K562 (cell line): ENCODE data around the gene RERE. TPM values are rescaled to one million over a fixed set of nuclear protein-coding genes. Genes with fewer than 3 reads are reported as not detected.

Experiments used
- ATAC-seq: fragments of 200-7000 bp; cut with Tn5 transposase; 3 replicates; pipeline ENCODE4 v1.9.1; 2020; ENCODE audit warnings: moderate library complexity
- BruUV-seq: library from RNA; stranded (reverse); fragments of 400-500 nt; replicated peaks from 2 replicates; lab custom pipeline; 2021; lab: Mats Ljungman, UMichigan
- CTCF ChIA-PET: fragments of 300-600 bp; formaldehyde crosslinking; extraction: SDS; loops from one replicate; lab custom pipeline; 2021; ENCODE audit warnings: low intra/inter-chr PET ratio; lab: Yijun Ruan, JAX
- POLR2A ChIA-PET: fragments of 300-600, 350-650 bp; sonication (Branson Sonifier 250); formaldehyde crosslinking; extraction: SDS; loops from one replicate; lab custom pipeline; 2021; ENCODE audit warnings: antibody characterized with exemption, inconsistent platforms; lab: Yijun Ruan, JAX
- DNase-seq, 4 experiments: peaks; one replicate each; pipeline versions ENCODE4 v3.0.0 to v3.0.0-alpha.2; 2011 to 2018; ENCODE audit warnings: low spot score in 3 of 4, mixed read lengths in 3 of 4; ENCODE audit errors: extremely low read depth in 1 of 4
- FAIRE-seq: peaks from 2 replicates; lab custom pipeline; 2011; peaks lifted over from hg19 to GRCh38; lab: Jason Lieb, UNC
- H2AFZ ChIP-seq: 2 replicates; pipeline ENCODE4 v1.6.0; 2011; ENCODE audit warnings: low read depth, low read length, control low read depth, inconsistent platforms
- H3K27ac ChIP-seq: fragments of 200-600 bp; 3 replicates; pipeline ENCODE4 v1.8.0; 2011; ENCODE audit warnings: low read depth, mild to moderate bottlenecking, control low read depth, inconsistent platforms, low read length, moderate library complexity, mixed read lengths; ENCODE audit errors: extremely low read depth
- H3K27me3 ChIP-seq, 2 experiments: fragments of 300-600 bp in 1 of 2; 2 replicates in 1 of 2; 3 replicates in 1 of 2; pipeline versions ENCODE4 v1.6.0 to v1.8.0; 2011; ENCODE audit warnings: inconsistent platforms in 2 of 2, low read length in 2 of 2, mild to moderate bottlenecking in 1 of 2, mixed read lengths in 1 of 2, moderate library complexity in 1 of 2; ENCODE audit not compliant: control insufficient read depth in 2 of 2, insufficient read depth in 2 of 2
- H3K36me3 ChIP-seq: fragments of 300-600 bp; 3 replicates; pipeline ENCODE4 v1.8.0; 2011; ENCODE audit warnings: mild to moderate bottlenecking, low read length, inconsistent platforms; ENCODE audit not compliant: control insufficient read depth, insufficient read depth
- H3K4me1 ChIP-seq, 2 experiments: fragments of 200-600 bp in 1 of 2; replicated peaks in 1 of 2; 2 replicates in 1 of 2; 3 replicates in 1 of 2; pipeline versions ENCODE4 v1.5.1 to v1.8.0; 2011; ENCODE audit warnings: inconsistent platforms in 2 of 2, low read length in 2 of 2, mild to moderate bottlenecking in 1 of 2, mixed read lengths in 1 of 2, moderate library complexity in 1 of 2; ENCODE audit not compliant: control insufficient read depth in 2 of 2, insufficient read depth in 2 of 2
- H3K4me2 ChIP-seq: 2 replicates; pipeline ENCODE4 v1.6.1; 2011; ENCODE audit warnings: low read length, control low read depth, inconsistent platforms, mixed read lengths; ENCODE audit not compliant: insufficient read depth
- H3K4me3 ChIP-seq: fragments of 200-600 bp; sonication (generic), shearing (Covaris generic); 2 replicates; pipeline ENCODE4 v1.5.1; 2016; ENCODE audit warnings: control low read depth, inconsistent platforms
- H3K79me2 ChIP-seq: fragments of 200-600 bp; 3 replicates; pipeline ENCODE4 v1.8.0; 2011; ENCODE audit warnings: low read length, inconsistent platforms; ENCODE audit not compliant: control insufficient read depth, insufficient read depth
- H3K9ac ChIP-seq, 2 experiments: 2 replicates each; pipeline versions ENCODE4 v1.6.0 to v1.6.1; 2011; ENCODE audit warnings: low read depth in 2 of 2, low read length in 2 of 2, control low read depth in 1 of 2, inconsistent platforms in 1 of 2, mild to moderate bottlenecking in 1 of 2, mixed read lengths in 1 of 2; ENCODE audit not compliant: insufficient read depth in 1 of 2
- H3K9me1 ChIP-seq: one replicate; pipeline ENCODE4 v1.6.0; 2011; ENCODE audit warnings: inconsistent platforms, mild to moderate bottlenecking, low read length, moderate library complexity; ENCODE audit not compliant: control insufficient read depth, insufficient read depth
- H3K9me3 ChIP-seq: replicated peaks from 2 replicates; pipeline ENCODE4 v1.5.1; 2011; ENCODE audit warnings: low read depth, low read length, inconsistent platforms; ENCODE audit not compliant: control insufficient read depth, insufficient read depth
- H4K20me1 ChIP-seq: replicated peaks from 2 replicates; pipeline ENCODE4 v1.6.1; 2011; ENCODE audit warnings: low read length, inconsistent platforms, mixed read lengths; ENCODE audit not compliant: control insufficient read depth, insufficient read depth
- ATF1 ChIP-seq, 2 experiments: fragments of 450-650 bp in 1 of 2; IDR thresholded peaks; 2 replicates each; pipeline ENCODE4 v1.6.1; 2016; ENCODE audit warnings: missing compliant biosample characterization in 1 of 2, missing genetic modification characterization in 1 of 2
- ATF7 ChIP-seq: fragments of 450-650 bp; IDR thresholded peaks from 2 replicates; pipeline ENCODE4 v1.7.1; 2014; ENCODE audit warnings: mild to moderate bottlenecking, moderate library complexity
- CBFA2T2 ChIP-seq: fragments of 450-650 bp; conservative IDR thresholded peaks from 2 replicates; pipeline ENCODE4 v1.6.1; 2017; ENCODE audit warnings: mild to moderate bottlenecking
- CBFA2T3 ChIP-seq: fragments of 450-650 bp; IDR thresholded peaks from 2 replicates; pipeline ENCODE4 v1.6.1; 2017
- CCNT2 ChIP-seq: IDR thresholded peaks from 2 replicates; pipeline ENCODE4 v1.6.1; 2011; ENCODE audit warnings: borderline replicate concordance, low read depth, mild to moderate bottlenecking, moderate library complexity, mixed read lengths, low read length; ENCODE audit not compliant: insufficient read length; ENCODE audit errors: extremely low read depth
- FOXJ3 ChIP-seq: sonication (generic); formaldehyde crosslinking; IDR thresholded peaks from 2 replicates; pipeline ENCODE4 v1.4.0; 2020; ENCODE audit warnings: mild to moderate bottlenecking, missing genetic modification reagents
- JUN ChIP-seq, 2 experiments: sonication (generic) in 1 of 2; formaldehyde crosslinking in 1 of 2; IDR thresholded peaks; 2 replicates each; pipeline versions ENCODE4 v1.6.1 to v1.8.0; 2012 to 2022; ENCODE audit warnings: borderline replicate concordance in 2 of 2, mild to moderate bottlenecking in 2 of 2, improper control_type of control experiment in 1 of 2, low read depth in 1 of 2, low read length in 1 of 2, missing genetic modification reagents in 1 of 2
- JUND ChIP-seq, 2 experiments: IDR thresholded peaks; 2 replicates in 1 of 2; 3 replicates in 1 of 2; pipeline ENCODE4 v1.6.1; 2011; ENCODE audit warnings: borderline replicate concordance in 2 of 2, low read depth in 2 of 2, low read length in 2 of 2, improper control_type of control experiment in 1 of 2, missing biosample characterization in 1 of 2, missing genetic modification characterization in 1 of 2, missing genetic modification reagents in 1 of 2
- KLF16 ChIP-seq: IDR thresholded peaks from 2 replicates; pipeline ENCODE4 v1.6.1; 2016; ENCODE audit warnings: antibody characterized with exemption
- MEIS2 ChIP-seq: fragments of 450-650 bp; IDR thresholded peaks from 2 replicates; pipeline ENCODE4 v1.6.1; 2014; ENCODE audit warnings: mild to moderate bottlenecking; ENCODE audit not compliant: partially characterized antibody
- POLR2B ChIP-seq: fragments of 450-650 bp; IDR thresholded peaks from 2 replicates; pipeline ENCODE4 v1.6.1; 2018; ENCODE audit warnings: low read depth; ENCODE audit not compliant: partially characterized antibody
- TARDBP ChIP-seq: fragments of 450-650 bp; IDR thresholded peaks from 2 replicates; pipeline ENCODE4 v1.6.1; 2016
- TRIM28 ChIP-seq: fragments of 450-650 bp; IDR thresholded peaks from 2 replicates; pipeline ENCODE4 v1.6.1; 2017
- ZNF785 ChIP-seq: fragments of 250-450 bp; sonication (Bioruptor Pico); IDR thresholded peaks from 2 replicates; pipeline ENCODE4 v1.4.0; 2020; ENCODE audit warnings: mild to moderate bottlenecking
- WGBS: fragments of 100-300 bp; shearing (Covaris generic); methylation state at CpG from one replicate; pipeline ENCODE4 v1.1.6; 2016; ENCODE audit warnings: low coverage, mixed read lengths; ENCODE audit not compliant: insufficient coverage; ENCODE audit errors: missing lambda C conversion rate; 5-methylcytosine and 5-hydroxymethylcytosine counted together
- in situ Hi-C: fragments of 300-500 bp; cut with MboI; formaldehyde crosslinking; loops from 4 replicates; pipeline ENCODE4 v1.15.0; 2018; ENCODE audit warnings: inconsistent platforms, mixed read lengths
- intact Hi-C: fragments of 100-400 bp; cut with micrococcal nuclease; formaldehyde crosslinking; loops from 2 replicates; pipeline ENCODE4 v1.14.2; 2022
- polyA plus RNA-seq, 8 experiments: library from polyadenylated mRNA; depleted of rRNA in 4 of 8; stranded (reverse) in 5 of 8; unstranded in 3 of 8; fragments of >200 nt; fragmentation: Nextera tagmentation in 2 of 8; fragmentation: Illumina TruSeq in 1 of 8; extraction: Ambion mirVana in 2 of 8; extraction: Trizol in 1 of 8; gene quantifications; 2 replicates each; pipeline versions ENCODE4 v1.2.1 to v1.2.3, GENCODE V29; 2011 to 2014; ENCODE audit warnings: inconsistent platforms in 1 of 8, missing spikeins in 1 of 8
- total RNA-seq, 7 experiments: library from RNA; depleted of rRNA in 6 of 7; stranded (reverse); fragments of >200 nt in 6 of 7; fragmentation: Illumina TruSeq in 2 of 7; extraction: Trizol in 2 of 7; gene quantifications; 2 replicates each; pipeline versions ENCODE4 v1.2.1 to v1.2.3, GENCODE V29; 2011 to 2021; ENCODE audit warnings: low replicate concordance in 1 of 7
- TF ChIP-seq, protein P1 (sequence below): fragments of 450-650 bp; formaldehyde crosslinking; IDR thresholded peaks from 2 replicates; pipeline ENCODE4 v1.4.0; 2020; ENCODE audit warnings: mild to moderate bottlenecking
- TF ChIP-seq, protein P2 (sequence below), 2 experiments: fragments of 450-650 bp; IDR thresholded peaks; 2 replicates each; pipeline ENCODE4 v1.6.1; 2016
- TF ChIP-seq, protein P3 (sequence below): fragments of 250-450 bp; sonication (Bioruptor Pico); IDR thresholded peaks from 2 replicates; pipeline ENCODE4 v1.8.0; 2022; ENCODE audit warnings: moderate library complexity, mild to moderate bottlenecking, inconsistent platforms

RERE gene
- total and polyA plus RNA-seq, 9 of the 15 experiments (the other 6 are each of a cell fraction or from before 2014, with no cell fraction given), result 3.0 to 51.5 (median 13.4) TPM

DNA sequence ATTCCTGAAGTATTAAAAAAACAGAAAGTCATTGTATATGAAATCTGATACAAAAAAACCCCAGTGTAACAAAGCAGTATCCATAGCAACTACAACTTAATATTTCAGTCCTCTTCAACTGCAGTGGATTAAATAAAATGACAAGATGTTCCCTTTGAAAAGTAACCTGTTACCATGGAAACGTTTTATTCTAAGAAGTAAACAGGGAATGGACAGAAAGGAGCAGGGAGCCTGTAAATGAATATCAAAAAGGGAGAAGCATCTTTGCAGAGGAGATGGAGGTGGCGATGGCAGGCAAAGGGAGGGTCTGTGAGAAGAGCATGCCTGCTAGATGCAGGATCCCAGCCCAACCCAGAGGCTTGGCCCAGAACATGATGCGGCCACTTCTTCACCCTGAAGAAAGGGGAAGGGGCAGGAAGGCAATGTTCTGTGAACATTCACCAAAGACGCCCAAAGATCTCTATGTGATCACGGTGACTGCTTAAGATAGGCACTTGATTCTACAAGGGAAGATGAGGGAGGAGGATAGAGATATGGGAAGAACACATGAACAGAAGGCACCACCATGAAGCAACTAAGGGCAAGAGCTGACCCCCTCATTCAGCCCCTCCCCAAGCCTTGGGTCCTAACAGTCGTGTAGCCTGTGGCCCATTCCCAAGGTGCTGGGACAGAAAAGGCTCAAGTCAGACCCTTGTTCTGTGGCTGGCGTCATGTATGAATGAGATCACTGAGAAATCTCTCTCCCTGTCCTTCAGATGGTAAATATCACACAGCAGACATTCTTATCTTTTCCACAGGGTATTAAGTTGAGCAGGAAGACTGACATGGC is 299.6 kb downstream of the RERE start:
- Histone ChIP-seq H3K27me3 (no peaks in the 10 kb centered on the region), H3K4me1 (peaks cover 11 to 36% of the 10 kb centered on the region in 2 experiments; a peak in 4 of 5 replicates), H3K27ac (peak overlapping the region; percentile 18), H3K9me1 (peaks cover 3% of the 10 kb centered on the region), H3K79me2 (peaks cover 22% of the 10 kb centered on the region), H3K9ac (peak overlapping the region in 1 of 2 experiments; percentile 53; a peak in 1 of 4 replicates), H3K4me2 (peak overlapping the region; percentile 57), H2AFZ (peak overlapping the region; percentile 0; the same call in 1 of the 2 replicates), H3K9me3 (no peaks in the 10 kb centered on the region), H3K4me3 (no peak overlapping the region), H4K20me1 (no peaks in the 10 kb centered on the region), H3K36me3 (no peaks in the 10 kb centered on the region; the same call in 2 of the 3 replicates)
- WGBS, result 19% methylated on average over 7 of the region's 7 CpGs
- ChIA-PET CTCF (no interaction called here), POLR2A (interaction anchor here (0.6 to 1.3 kb wide), 3 partner anchors 8 to 1516 kb away, joined by 3 to 4 read pairs (median 4); no protein-coding TSS in a partner anchor)
- intact Hi-C loops (no loop called here), in situ Hi-C loops (no loop called here)
- BruUV-seq, result no TSS peak
- peak; percentile 68 for ATAC-seq
- DNase-seq, result peak in 3 of 4 experiments; percentile 28 to 61 (median 34)
- peak; percentile 51 for FAIRE-seq
- TF ChIP-seq CCNT2, result peak; percentile 21
- TF ChIP-seq CBFA2T2, result peak; percentile 68
- peak; percentile 42; the same call in 1 of the 2 replicates for TF ChIP-seq FOXJ3 (CRISPR knock-in tag)
- TF ChIP-seq JUND (IDR thresholded peaks at IDR 0.05; ENCODE audit: borderline replicate concordance, low read depth, low read length), result peak; percentile 58; the same call in 1 of the 2 replicates
- peak; percentile 65; the same call in 2 of the 3 replicates for TF ChIP-seq JUND (tag; IDR thresholded peaks at IDR 0.05; ENCODE audit: borderline replicate concordance, low read depth, low read length)
- TF ChIP-seq, protein P1, sequence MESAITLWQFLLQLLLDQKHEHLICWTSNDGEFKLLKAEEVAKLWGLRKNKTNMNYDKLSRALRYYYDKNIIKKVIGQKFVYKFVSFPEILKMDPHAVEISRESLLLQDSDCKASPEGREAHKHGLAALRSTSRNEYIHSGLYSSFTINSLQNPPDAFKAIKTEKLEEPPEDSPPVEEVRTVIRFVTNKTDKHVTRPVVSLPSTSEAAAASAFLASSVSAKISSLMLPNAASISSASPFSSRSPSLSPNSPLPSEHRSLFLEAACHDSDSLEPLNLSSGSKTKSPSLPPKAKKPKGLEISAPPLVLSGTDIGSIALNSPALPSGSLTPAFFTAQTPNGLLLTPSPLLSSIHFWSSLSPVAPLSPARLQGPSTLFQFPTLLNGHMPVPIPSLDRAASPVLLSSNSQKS (CRISPR knock-in tag), result no peak
- peak; percentile 56 for TF ChIP-seq MEIS2
- TF ChIP-seq ATF1 (CRISPR knock-in tag; IDR thresholded peaks at IDR 0.05), result no peak
- peak; percentile 45; the same call in 1 of the 2 replicates for TF ChIP-seq ATF1 (tag; IDR thresholded peaks at IDR 0.05)
- TF ChIP-seq, protein P2, sequence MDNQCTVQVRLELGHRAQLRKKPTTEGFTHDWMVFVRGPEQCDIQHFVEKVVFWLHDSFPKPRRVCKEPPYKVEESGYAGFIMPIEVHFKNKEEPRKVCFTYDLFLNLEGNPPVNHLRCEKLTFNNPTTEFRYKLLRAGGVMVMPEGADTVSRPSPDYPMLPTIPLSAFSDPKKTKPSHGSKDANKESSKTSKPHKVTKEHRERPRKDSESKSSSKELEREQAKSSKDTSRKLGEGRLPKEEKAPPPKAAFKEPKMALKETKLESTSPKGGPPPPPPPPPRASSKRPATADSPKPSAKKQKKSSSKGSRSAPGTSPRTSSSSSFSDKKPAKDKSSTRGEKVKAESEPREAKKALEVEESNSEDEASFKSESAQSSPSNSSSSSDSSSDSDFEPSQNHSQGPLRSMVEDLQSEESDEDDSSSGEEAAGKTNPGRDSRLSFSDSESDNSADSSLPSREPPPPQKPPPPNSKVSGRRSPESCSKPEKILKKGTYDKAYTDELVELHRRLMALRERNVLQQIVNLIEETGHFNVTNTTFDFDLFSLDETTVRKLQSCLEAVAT (IDR thresholded peaks at IDR 0.05), result no peak
- TF ChIP-seq ATF7, result peak; percentile 74
- TF ChIP-seq POLR2B, result no peak
- TF ChIP-seq, protein P3, sequence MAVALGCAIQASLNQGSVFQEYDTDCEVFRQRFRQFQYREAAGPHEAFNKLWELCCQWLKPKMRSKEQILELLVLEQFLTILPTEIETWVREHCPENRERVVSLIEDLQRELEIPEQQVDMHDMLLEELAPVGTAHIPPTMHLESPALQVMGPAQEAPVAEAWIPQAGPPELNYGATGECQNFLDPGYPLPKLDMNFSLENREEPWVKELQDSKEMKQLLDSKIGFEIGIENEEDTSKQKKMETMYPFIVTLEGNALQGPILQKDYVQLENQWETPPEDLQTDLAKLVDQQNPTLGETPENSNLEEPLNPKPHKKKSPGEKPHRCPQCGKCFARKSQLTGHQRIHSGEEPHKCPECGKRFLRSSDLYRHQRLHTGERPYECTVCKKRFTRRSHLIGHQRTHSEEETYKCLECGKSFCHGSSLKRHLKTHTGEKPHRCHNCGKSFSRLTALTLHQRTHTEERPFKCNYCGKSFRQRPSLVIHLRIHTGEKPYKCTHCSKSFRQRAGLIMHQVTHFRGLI, result no peak
- no peak for TF ChIP-seq ZNF785 (CRISPR knock-in tag)
- 0 out of 2 replicates have a peak, but pooled peaks have one; percentile 27 for TF ChIP-seq KLF16
- peak; percentile 85 for TF ChIP-seq CBFA2T3
- peak; percentile 12; the same call in 1 of the 2 replicates for TF ChIP-seq TRIM28
- no peak for TF ChIP-seq TARDBP
- peak; percentile 45; the same call in 1 of the 2 replicates for TF ChIP-seq JUN (IDR thresholded peaks at IDR 0.05; ENCODE audit: borderline replicate concordance, low read depth, low read length)
- no peak for TF ChIP-seq JUN (CRISPR knock-in tag; IDR thresholded peaks at IDR 0.05; ENCODE audit: borderline replicate concordance)
